ENCODE results near the gene TSC22D3.

The TSC22D3 gene

GRCh38 chrX:107729558-107730297, 45.9 kb downstream of the TSC22D3 start:
- no peak for DNase-seq

GRCh38 chrX:107728371-107729099, 47.1 kb downstream of the TSC22D3 start:
- DNase-seq = no peak

GRCh38 chrX:107726816-107727534, 48.6 kb downstream of the TSC22D3 start:
- no peak for DNase-seq

- DNase-seq = no peak
These were observed 49.6 kb downstream of the TSC22D3 start for GRCh38 chrX:107725761-107726555.

GRCh38 chrX:107724653-107725052, 50.9 kb downstream of the TSC22D3 start:
- no peak for DNase-seq

- DNase-seq = no peak
These were observed 52.1 kb downstream of the TSC22D3 start for GRCh38 chrX:107723511-107723910.

GRCh38 chrX:107721966-107722707, 53.5 kb downstream of the TSC22D3 start:
- DNase-seq = no peak

- DNase-seq = no peak
These were observed 54.3 kb downstream of the TSC22D3 start for GRCh38 chrX:107721318-107721717.

GRCh38 chrX:107718156-107718621, 57.4 kb downstream of the TSC22D3 start:
- peak; percentile 37 for DNase-seq

GRCh38 chrX:107716816-107717700, 58.5 kb downstream of the TSC22D3 start:
- no peak for DNase-seq

- peak; percentile 7 for DNase-seq
These were observed 59.4 kb downstream of the TSC22D3 start for GRCh38 chrX:107716118-107716684.

- DNase-seq = no peak
These were observed 60.1 kb downstream of the TSC22D3 start for GRCh38 chrX:107715331-107716117.

- DNase-seq = no peak
These were observed 61.2 kb downstream of the TSC22D3 start for GRCh38 chrX:107714206-107714891.

GRCh38 chrX:107713543-107714205, 61.9 kb downstream of the TSC22D3 start:
- no peak for DNase-seq

GRCh38 chrX:107713203-107713542, 62.4 kb downstream of the TSC22D3 start:
- no peak for DNase-seq

- DNase-seq = no peak
These were observed 63.1 kb downstream of the TSC22D3 start for GRCh38 chrX:107712231-107713202.

GRCh38 chrX:107711521-107712181, 63.9 kb downstream of the TSC22D3 start:
- no peak for DNase-seq

All from NCI-H2171 (cell line).